Body of pancreas (tissue), 4 donors: ENCODE data around the gene DHCR7. TPM values are rescaled to one million over a fixed set of nuclear protein-coding genes. Genes with fewer than 3 reads are reported as not detected.
A peak's percentile ranks its signal among the peaks of the same experiment; 100 is the strongest.

Source experiments
- ATAC-seq: fragments of 150-250 bp; one replicate; pipeline ENCODE4 v1.9.1; 2016
- DNase-seq, 4 donors: peaks; one replicate each; pipeline ENCODE4 v3.0.0-alpha.2; 2019
- H3K27ac ChIP-seq, 4 donors: fragments of 200-600 bp; sonication (generic); 1 replicate in 3 of 4; 2 replicates in 1 of 4; pipeline versions ENCODE4 v1.5.1 to v1.6.1; 2016 to 2019; ENCODE audit warnings: mild to moderate bottlenecking in 1 of 4, mixed read lengths in 1 of 4, moderate library complexity in 1 of 4
- H3K27me3 ChIP-seq, 2 donors: fragments of 200-600 bp; sonication (generic); one replicate each; pipeline ENCODE4 v1.6.0; 2016; ENCODE audit warnings: mild to moderate bottlenecking in 1 of 2
- H3K36me3 ChIP-seq, 2 donors: fragments of 200-600 bp; sonication (generic); replicated peaks in 1 of 2; 2 replicates each; pipeline ENCODE4 v1.5.1; 2016; ENCODE audit warnings: low read depth in 2 of 2; ENCODE audit not compliant: insufficient read depth in 1 of 2
- H3K4me1 ChIP-seq: fragments of 200-600 bp; sonication (generic); one replicate; pipeline ENCODE4 v1.6.0; 2016
- H3K4me3 ChIP-seq, 2 donors: fragments of 200-600 bp; sonication (generic); 1 replicate in 1 of 2; 2 replicates in 1 of 2; pipeline ENCODE4 v1.5.1; 2016 to 2019
- H3K9me3 ChIP-seq, 3 donors: fragments of 200-600 bp; sonication (generic); 1 replicate in 2 of 3; 2 replicates in 1 of 3; pipeline ENCODE4 v1.5.1; 2016
- CTCF ChIP-seq, 7 experiments: fragments of 450-650 bp in 4 of 7; fragments of 200-600 bp in 3 of 7; sonication (generic) in 3 of 7; IDR thresholded peaks; one replicate each; pipeline ENCODE4 v1.5.1; 2016 to 2019; ENCODE audit warnings: antibody characterized with exemption in 7 of 7
- POLR2A ChIP-seq, 3 donors: fragments of 450-650 bp; IDR thresholded peaks; one replicate each; pipeline ENCODE4 v1.6.1; 2016; ENCODE audit warnings: antibody characterized with exemption in 3 of 3, mild to moderate bottlenecking in 2 of 3
- WGBS, 2 donors: methylation state at CpG; one replicate each; pipeline ENCODE4 v1.1.5; 2017; 5-methylcytosine and 5-hydroxymethylcytosine counted together
- intact Hi-C: fragments of 100-400 bp; cut with DNase I; formaldehyde crosslinking; loops from one replicate; pipeline ENCODE4 v1.15.1; 2023
- total RNA-seq, 2 donors: library from RNA; depleted of rRNA; stranded (reverse); fragments of >200 nt; gene quantifications; one replicate each; pipeline ENCODE4 v1.1.0, GENCODE V29; 2016

DHCR7 gene
- total RNA-seq, 2 donors from 2014 or later, result 15.8 to 16.2 TPM

- no peak overlapping the region for H3K27ac ChIP-seq
- H3K4me3 ChIP-seq, result no peak overlapping the region
- no peaks in the 10 kb centered on the region for H3K4me1 ChIP-seq
- peaks cover 0 to 4% of the 10 kb centered on the region in 2 donors for H3K36me3 ChIP-seq
- no peaks in the 10 kb centered on the region for H3K27me3 ChIP-seq
- DNase-seq, result no peak
- 88 to 92% methylated on average over 25 to 27 of the region's 39 CpGs for WGBS, 2 donors
- TF ChIP-seq CTCF (IDR thresholded peaks at IDR 0.05) (no peak), POLR2A (IDR thresholded peaks at IDR 0.05) (no peak)
- no peak for ATAC-seq
- intact Hi-C loops, result no loop called here
- no peaks in the 10 kb centered on the region for H3K9me3 ChIP-seq
Measured at GRCh38 chr11:71435278-71435951, 12.8 kb downstream of the DHCR7 start.

- WGBS, 2 donors, result 86 to 89% methylated on average over 15 to 18 of the region's 18 CpGs
- Histone ChIP-seq H3K9me3 (no peaks in the 10 kb centered on the region), H3K4me3 (no peak overlapping the region), H3K27me3 (no peaks in the 10 kb centered on the region), H3K27ac (no peak overlapping the region), H3K4me1 (no peaks in the 10 kb centered on the region), H3K36me3 (no peaks in the 10 kb centered on the region)
- ATAC-seq (no peak), DNase-seq (no peak)
- TF ChIP-seq CTCF (IDR thresholded peaks at IDR 0.05) (no peak), POLR2A (IDR thresholded peaks at IDR 0.05) (no peak)
- intact Hi-C loops, result loop anchor here (5.0 kb wide), 1 partner anchor 327 kb away; no protein-coding TSS in a partner anchor
Measured at GRCh38 chr11:71434576-71435130, 13.5 kb downstream of the DHCR7 start.

- 81 to 84% methylated on average over 11 to 19 of the region's 19 CpGs for WGBS, 2 donors
- no peak for ATAC-seq
- DNase-seq, result peak in 2 of 4 donors; percentile 27 to 35
- H3K4me3 ChIP-seq, result no peak overlapping the region
- H3K9me3 ChIP-seq, result no peaks in the 10 kb centered on the region
- intact Hi-C loops, result loop anchor here (5.0 kb wide), 1 partner anchor 327 kb away; no protein-coding TSS in a partner anchor
- no peaks in the 10 kb centered on the region for H3K36me3 ChIP-seq
- H3K27me3 ChIP-seq, result no peaks in the 10 kb centered on the region
- no peak overlapping the region for H3K27ac ChIP-seq
- TF ChIP-seq CTCF (IDR thresholded peaks at IDR 0.05), result no peak
- no peak for TF ChIP-seq POLR2A (IDR thresholded peaks at IDR 0.05)
- no peaks in the 10 kb centered on the region for H3K4me1 ChIP-seq
Measured at GRCh38 chr11:71433648-71434450, 14.3 kb downstream of the DHCR7 start.

GRCh38 chr11:71432761-71433647 lies 15.2 kb downstream of the DHCR7 start:
- no peak overlapping the region for H3K27ac ChIP-seq
- H3K36me3 ChIP-seq, result no peaks in the 10 kb centered on the region
- H3K4me3 ChIP-seq, result no peak overlapping the region
- no peaks in the 10 kb centered on the region for H3K27me3 ChIP-seq
- intact Hi-C loops, result loop anchor here (5.0 kb wide), 1 partner anchor 326 kb away; no protein-coding TSS in a partner anchor
- DNase-seq (no peak), ATAC-seq (no peak)
- no peaks in the 10 kb centered on the region for H3K9me3 ChIP-seq
- TF ChIP-seq POLR2A (IDR thresholded peaks at IDR 0.05) (no peak), CTCF (IDR thresholded peaks at IDR 0.05) (no peak)
- 87 to 100% methylated on average over 1 to 7 of the region's 7 CpGs for WGBS, 2 donors
- no peaks in the 10 kb centered on the region for H3K4me1 ChIP-seq
